HepG2 (cell line): ENCODE data around the gene MLX. TPM values are rescaled to one million over a fixed set of nuclear protein-coding genes. Genes with fewer than 3 reads are reported as not detected.
A peak's percentile ranks its signal among the peaks of the same experiment; 100 is the strongest.

Experiments
- ATAC-seq: fragments of 200-7000 bp; cut with Tn5 transposase; 3 replicates; pipeline ENCODE4 v1.9.1; 2020; ENCODE audit warnings: mild to moderate bottlenecking, moderate library complexity
- BruUV-seq: library from RNA; stranded (reverse); fragments of 400-500 nt; replicated peaks from 2 replicates; lab custom pipeline; 2021; lab: Mats Ljungman, UMichigan
- CTCF ChIA-PET: fragments of 300-600 bp; formaldehyde crosslinking; extraction: SDS; loops from one replicate; lab custom pipeline; 2021; ENCODE audit warnings: low total read pairs, inconsistent platforms, low intra/inter-chr PET ratio; lab: Yijun Ruan, JAX
- POLR2A ChIA-PET: fragments of 350-600 bp; sonication (Branson Sonifier 250); formaldehyde crosslinking; loops from one replicate; lab custom pipeline; 2020; ENCODE audit warnings: antibody characterized with exemption, inconsistent platforms; lab: Yijun Ruan, JAX
- DNase-seq: peaks from one replicate; pipeline ENCODE4 v3.0.0-alpha.2; 2015; ENCODE audit warnings: low spot score
- FAIRE-seq: peaks from 3 replicates; lab custom pipeline; 2011; peaks lifted over from hg19 to GRCh38; lab: Jason Lieb, UNC
- H2AFZ ChIP-seq: one replicate; pipeline ENCODE4 v1.6.1; 2011; ENCODE audit warnings: low read length, inconsistent platforms
- H3K27ac ChIP-seq: fragments of 300-600 bp; 3 replicates; pipeline ENCODE4 v1.8.0; 2011; ENCODE audit warnings: mixed run types, mild to moderate bottlenecking, mixed read lengths, low read length, inconsistent platforms; ENCODE audit not compliant: insufficient read depth; ENCODE audit errors: extremely low read length
- H3K27me3 ChIP-seq, 2 experiments: fragments of 200-600 bp in 1 of 2; 2 replicates in 1 of 2; 3 replicates in 1 of 2; pipeline versions ENCODE4 v1.6.0 to v1.8.0; 2011; ENCODE audit warnings: low read length in 2 of 2, mild to moderate bottlenecking in 2 of 2, moderate library complexity in 2 of 2, inconsistent platforms in 1 of 2; ENCODE audit not compliant: insufficient read depth in 2 of 2, control insufficient read depth in 1 of 2
- H3K36me3 ChIP-seq, 2 experiments: fragments of 200-600 bp in 1 of 2; replicated peaks in 1 of 2; 2 replicates in 1 of 2; 3 replicates in 1 of 2; pipeline versions ENCODE4 v1.5.1 to v1.8.0; 2011; ENCODE audit warnings: low read length in 2 of 2, inconsistent platforms in 1 of 2; ENCODE audit not compliant: insufficient read depth in 2 of 2, control insufficient read depth in 1 of 2
- H3K4me1 ChIP-seq: 2 replicates; pipeline ENCODE4 v1.5.1; 2012; ENCODE audit warnings: low read length, inconsistent platforms; ENCODE audit not compliant: insufficient read depth
- H3K4me2 ChIP-seq: 2 replicates; pipeline ENCODE4 v1.6.0; 2011; ENCODE audit warnings: low read depth, low read length, inconsistent platforms
- H3K4me3 ChIP-seq, 3 experiments: fragments of 200-600 bp in 1 of 3; sonication (generic), shearing (Covaris generic) in 1 of 3; replicated peaks in 1 of 3; 2 replicates each; pipeline ENCODE4 v1.5.1; 2011 to 2016; ENCODE audit warnings: low read length in 3 of 3, inconsistent platforms in 2 of 3, low read depth in 2 of 3, mild to moderate bottlenecking in 2 of 3, control low read depth in 1 of 3, mixed read lengths in 1 of 3; ENCODE audit not compliant: insufficient read depth in 1 of 3
- H3K79me2 ChIP-seq: one replicate; pipeline ENCODE4 v1.6.1; 2011; ENCODE audit warnings: low read length, inconsistent platforms; ENCODE audit not compliant: insufficient read depth
- H3K9ac ChIP-seq: 2 replicates; pipeline ENCODE4 v1.6.0; 2011; ENCODE audit warnings: mild to moderate bottlenecking, low read depth, low read length, inconsistent platforms; ENCODE audit not compliant: insufficient read depth
- H3K9me3 ChIP-seq: 2 replicates; pipeline ENCODE4 v1.5.1; 2012; ENCODE audit warnings: mild to moderate bottlenecking, low read length
- H4K20me1 ChIP-seq: 2 replicates; pipeline ENCODE4 v1.6.0; 2011; ENCODE audit warnings: inconsistent platforms, mild to moderate bottlenecking, low read length, moderate library complexity; ENCODE audit not compliant: insufficient read depth
- ARNT2 ChIP-seq: sonication (generic); formaldehyde crosslinking; IDR thresholded peaks from 2 replicates; pipeline ENCODE4 v1.8.0; 2022; ENCODE audit warnings: mild to moderate bottlenecking, low read depth, missing genetic modification reagents, moderate library complexity
- FLYWCH1 ChIP-seq: sonication (generic); formaldehyde crosslinking; IDR thresholded peaks from 2 replicates; pipeline ENCODE4 v1.8.1; 2023; ENCODE audit warnings: mild to moderate bottlenecking, missing genetic modification reagents
- FOXP4 ChIP-seq: sonication (generic); formaldehyde crosslinking; IDR thresholded peaks from 2 replicates; pipeline ENCODE4 v1.4.0; 2020; ENCODE audit warnings: missing genetic modification reagents
- NRL ChIP-seq: sonication (generic); formaldehyde crosslinking; IDR thresholded peaks from 2 replicates; pipeline ENCODE4 v1.5.0; 2020; ENCODE audit warnings: missing genetic modification reagents, mild to moderate bottlenecking, moderate library complexity, borderline replicate concordance
- PBX2 ChIP-seq: IDR thresholded peaks from 2 replicates; pipeline ENCODE4 v1.6.1; 2016; ENCODE audit warnings: control low read depth
- PHF21A ChIP-seq: sonication (generic); formaldehyde crosslinking; IDR thresholded peaks from 2 replicates; pipeline ENCODE4 v1.5.0; 2020; ENCODE audit warnings: mild to moderate bottlenecking, missing genetic modification reagents
- PLSCR1 ChIP-seq: sonication (generic); formaldehyde crosslinking; IDR thresholded peaks from 2 replicates; pipeline ENCODE4 v1.5.0; 2020; ENCODE audit warnings: missing genetic modification reagents, mild to moderate bottlenecking, borderline replicate concordance
- RXRB ChIP-seq: IDR thresholded peaks from 2 replicates; pipeline ENCODE4 v1.6.1; 2016; ENCODE audit warnings: borderline replicate concordance, missing genetic modification reagents, missing compliant biosample characterization
- YEATS2 ChIP-seq: sonication (generic); formaldehyde crosslinking; IDR thresholded peaks from 2 replicates; pipeline ENCODE4 v1.4.0; 2020; ENCODE audit warnings: missing genetic modification reagents, borderline replicate concordance
- ZBTB38 ChIP-seq: sonication (generic); formaldehyde crosslinking; IDR thresholded peaks from 2 replicates; pipeline ENCODE4 v1.5.1; 2020; ENCODE audit warnings: mild to moderate bottlenecking, missing genetic modification reagents
- ZFY ChIP-seq: sonication (generic); formaldehyde crosslinking; IDR thresholded peaks from 2 replicates; pipeline ENCODE4 v1.4.0; 2020; ENCODE audit warnings: missing genetic modification reagents
- ZMAT3 ChIP-seq: sonication (generic); formaldehyde crosslinking; conservative IDR thresholded peaks from 2 replicates; pipeline ENCODE4 v1.7.0; 2021; ENCODE audit warnings: missing genetic modification reagents
- ZNF251 ChIP-seq: sonication (generic); formaldehyde crosslinking; IDR thresholded peaks from 2 replicates; pipeline ENCODE4 v1.9.0; 2021; ENCODE audit warnings: mild to moderate bottlenecking, missing genetic modification reagents
- WGBS: methylation state at CpG from one replicate; pipeline ENCODE4 v1.1.6; 2017; ENCODE audit warnings: low lambda C conversion rate; 5-methylcytosine and 5-hydroxymethylcytosine counted together
- in situ Hi-C: cut with HindIII; loops from 2 replicates; pipeline ENCODE4 v1.10.0; 2017; ENCODE audit warnings: low pct_unique_long_range_greater_than_20kb; ENCODE audit not compliant: extremely low pct_ligation_motif_present
- intact Hi-C: fragments of 100-400 bp; cut with micrococcal nuclease; formaldehyde crosslinking; loops from one replicate; pipeline ENCODE4 v1.10.0; 2022; ENCODE audit not compliant: unreplicated experiment
- polyA plus RNA-seq, 8 experiments: library from polyadenylated mRNA; depleted of rRNA in 3 of 8; stranded (reverse) in 7 of 8; unstranded in 1 of 8; fragments of >200 nt; fragmentation: Illumina TruSeq in 4 of 8; extraction: Trizol in 4 of 8; gene quantifications; 2 replicates each; pipeline versions ENCODE4 v1.2.1 to v1.2.3, GENCODE V29; 2011 to 2016; ENCODE audit warnings: low read depth in 4 of 8, missing spikeins in 1 of 8, mixed read lengths in 1 of 8; ENCODE audit not compliant: insufficient read depth in 1 of 8
- total RNA-seq, 5 experiments: library from RNA; depleted of rRNA; stranded (reverse); fragments of >200 nt; fragmentation: Illumina TruSeq; extraction: Trizol; gene quantifications; 2 replicates each; pipeline ENCODE4 v1.2.3, GENCODE V29; 2016; ENCODE audit warnings: low read depth in 1 of 5
- TF ChIP-seq, protein P1 (sequence below): sonication (generic); formaldehyde crosslinking; IDR thresholded peaks from 2 replicates; pipeline ENCODE4 v1.8.0; 2022; ENCODE audit warnings: missing genetic modification reagents, mild to moderate bottlenecking, inconsistent platforms, borderline replicate concordance

Gene MLX
- total and polyA plus RNA-seq, 2 of the 13 experiments (the other 11 are each of a cell fraction or from before 2014, with no cell fraction given), result 38.9 to 74.4 TPM

GRCh38 chr17:42564815-42565522, 1.9 kb upstream of the MLX start (continued):
- peak; percentile 18; the same call in 1 of the 2 replicates for TF ChIP-seq PBX2 (CRISPR knock-in tag)
- peak; percentile 89 for TF ChIP-seq ZBTB38
- 0 out of 2 replicates have a peak, but pooled peaks have one; percentile 15 for TF ChIP-seq ZMAT3
- peak; percentile 85 for TF ChIP-seq RXRB (CRISPR knock-in tag)
- TF ChIP-seq, protein P1, sequence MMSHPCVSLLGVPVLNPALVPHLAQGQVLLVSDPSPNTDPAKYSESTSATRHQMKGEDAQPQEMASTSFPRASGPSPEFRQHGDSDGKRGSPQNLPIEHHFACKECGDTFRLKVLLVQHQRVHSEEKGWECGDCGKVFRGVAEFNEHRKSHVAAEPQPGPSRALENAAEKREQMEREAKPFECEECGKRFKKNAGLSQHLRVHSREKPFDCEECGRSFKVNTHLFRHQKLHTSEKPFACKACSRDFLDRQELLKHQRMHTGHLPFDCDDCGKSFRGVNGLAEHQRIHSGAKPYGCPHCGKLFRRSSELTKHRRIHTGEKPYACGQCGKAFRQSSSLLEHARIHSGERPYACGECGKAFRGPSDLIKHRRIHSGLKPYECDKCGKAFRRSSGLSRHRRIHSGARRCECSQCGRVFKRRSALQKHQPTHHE, result 0 out of 2 replicates have a peak, but pooled peaks have one; percentile 49
- peak; percentile 53; the same call in 1 of the 2 replicates for TF ChIP-seq YEATS2 (CRISPR knock-in tag)
- no peak for TF ChIP-seq ARNT2
- peak; percentile 51; the same call in 1 of the 2 replicates for TF ChIP-seq ZFY
- TF ChIP-seq PHF21A, result peak; percentile 91
- TF ChIP-seq, all 625 proteins: peak for 192

DNA sequence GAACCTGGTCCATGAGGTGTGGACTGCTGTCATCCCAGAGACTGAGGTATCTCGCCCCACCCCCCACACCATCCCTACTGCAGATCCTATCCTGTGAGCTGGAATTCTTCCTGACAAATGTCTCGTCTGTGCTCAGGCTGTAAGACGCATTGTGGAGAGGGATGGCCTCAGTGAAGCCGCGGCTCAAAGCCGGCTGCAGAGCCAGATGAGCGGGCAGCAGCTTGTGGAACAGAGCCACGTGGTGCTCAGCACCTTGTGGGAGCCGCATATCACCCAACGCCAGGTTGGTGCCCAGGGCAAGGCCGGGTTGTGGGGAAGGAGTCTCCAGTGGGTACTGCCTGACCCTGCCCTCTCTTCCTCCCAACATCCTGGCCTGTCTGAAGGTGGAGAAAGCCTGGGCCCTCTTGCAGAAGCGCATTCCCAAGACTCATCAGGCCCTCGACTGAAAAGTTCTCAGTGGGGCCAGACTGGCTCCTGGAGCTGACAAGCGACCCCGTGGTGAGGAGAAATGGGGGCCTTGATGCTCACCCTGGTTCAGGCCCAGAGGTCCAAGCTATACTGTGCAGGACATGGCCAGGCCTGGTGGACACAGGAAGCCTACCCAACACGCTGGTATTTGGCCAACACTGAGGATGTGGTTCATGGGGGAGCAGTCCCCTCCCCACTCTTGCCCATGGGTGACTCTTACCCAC, 1.2 kb upstream of the MLX start:
- peak overlapping the region; percentile 91 for H3K27ac ChIP-seq
- intact Hi-C loops, result no loop called here
- H4K20me1 ChIP-seq, result no peaks in the 10 kb centered on the region
- no TSS peak for BruUV-seq
- H3K27me3 ChIP-seq, result no peaks in the 10 kb centered on the region; a peak in 1 of 5 replicates
- H3K79me2 ChIP-seq, result peaks cover 42% of the 10 kb centered on the region
- in situ Hi-C loops, result no loop called here
- H3K36me3 ChIP-seq, result peaks cover 26 to 48% of the 10 kb centered on the region in 2 experiments
- peak overlapping the region; percentile 82 for H3K4me2 ChIP-seq
- WGBS, result 95% methylated on average over 13 of the region's 16 CpGs
- ChIA-PET POLR2A (interaction anchor here (0.7 to 8.5 kb wide), 15 partner anchors 11 to 254 kb away, joined by 3 to 128 read pairs (median 9); partner anchors contain the start of genes CAVIN1, CNTD1, COA3 and HSD17B1), CTCF (no interaction called here)
- ATAC-seq (no peak), DNase-seq (no peak), FAIRE-seq (no peak)
- H2AFZ ChIP-seq, result no peak overlapping the region
- peak overlapping the region; percentile 94 for H3K9ac ChIP-seq
- no peaks in the 10 kb centered on the region for H3K9me3 ChIP-seq
- H3K4me3 ChIP-seq, result peak overlapping the region in 2 of 3 experiments; percentile 13 to 91; a peak in 3 of 6 replicates
- peaks cover 80% of the 10 kb centered on the region for H3K4me1 ChIP-seq
- peak; percentile 50; the same call in 1 of the 2 replicates for TF ChIP-seq FLYWCH1
- TF ChIP-seq PLSCR1 (CRISPR knock-in tag), result no peak
- TF ChIP-seq ZNF251 (CRISPR knock-in tag), result no peak
- no peak for TF ChIP-seq FOXP4
- TF ChIP-seq NRL, result 0 out of 2 replicates have a peak, but pooled peaks have one; percentile 30
